Limb (tissue), 2 donors: ENCODE measurements around the gene STX19.

Experiments used
- DNase-seq, 2 donors: peaks; one replicate each; pipeline ENCODE4 v3.0.0-alpha.2; 2016; ENCODE audit errors: extremely low spot score in 2 of 2

STX19 gene

DNA sequence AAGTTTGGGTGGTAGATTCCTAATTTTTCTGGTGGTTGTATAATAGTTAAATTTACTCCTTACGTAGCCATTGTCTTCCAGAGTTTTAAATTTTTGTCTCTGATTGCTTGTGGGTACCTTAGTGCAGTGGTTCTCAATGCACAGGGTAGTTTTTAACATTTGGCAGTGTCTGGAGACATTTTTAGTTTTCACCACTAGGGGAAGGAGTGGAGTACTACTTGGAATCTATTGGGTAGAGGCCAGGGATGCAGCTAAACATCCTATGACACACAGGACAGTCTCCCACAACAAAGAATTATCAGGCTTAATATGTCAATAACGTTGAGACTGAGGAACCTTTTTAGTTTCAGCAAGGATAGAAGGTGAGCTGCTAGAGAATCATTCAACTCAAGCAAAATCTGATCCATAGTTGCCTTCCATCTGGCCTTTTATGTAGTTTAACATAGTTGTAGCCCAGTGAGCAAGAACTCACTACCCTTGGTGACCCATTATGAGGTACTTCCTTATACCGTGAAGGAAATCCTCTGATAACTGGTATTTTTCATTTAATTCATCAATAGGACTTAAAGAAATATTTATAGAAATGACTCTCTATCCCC lies 8.6 kb upstream of the STX19 start:
- no peak for DNase-seq

DNA sequence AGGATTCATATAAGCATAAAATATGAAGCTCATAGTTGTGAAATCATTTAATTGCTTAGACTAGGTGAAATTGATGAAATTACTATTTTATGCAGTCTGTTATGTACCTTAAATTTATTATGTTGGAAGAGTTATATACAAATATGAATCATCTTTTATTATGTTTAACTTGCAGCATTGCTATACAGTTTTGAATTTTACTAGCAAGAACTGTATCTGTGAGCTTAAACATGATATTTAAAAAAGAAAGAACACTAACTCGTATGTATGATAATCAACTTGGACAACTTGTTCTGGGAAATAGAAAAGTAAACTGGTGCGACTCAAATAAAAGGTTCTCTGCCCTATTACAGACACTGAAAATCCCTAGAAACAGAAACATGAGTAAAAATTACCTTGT lies 1.8 kb downstream of the STX19 start:
- no peak for DNase-seq

DNA sequence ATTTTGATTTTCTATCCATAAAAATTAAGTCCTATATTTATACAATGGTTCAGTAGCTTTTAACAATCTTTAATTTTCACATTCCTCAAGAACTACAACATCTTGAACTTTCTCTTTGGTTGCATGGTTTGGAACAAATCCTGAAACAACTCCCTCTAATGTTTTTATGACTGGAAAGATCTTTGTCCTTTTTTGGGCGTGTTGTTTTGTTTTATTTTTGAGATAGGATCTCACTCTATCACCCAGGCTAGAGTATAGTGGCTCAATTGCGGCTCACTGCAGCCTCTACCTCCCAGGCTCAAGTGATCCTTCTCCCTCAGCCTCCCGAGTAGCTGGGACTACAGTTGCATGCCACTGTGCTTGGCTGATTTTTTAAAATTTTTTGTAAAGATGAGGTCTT lies 4.0 kb downstream of the STX19 start:
- no peak for DNase-seq

DNA sequence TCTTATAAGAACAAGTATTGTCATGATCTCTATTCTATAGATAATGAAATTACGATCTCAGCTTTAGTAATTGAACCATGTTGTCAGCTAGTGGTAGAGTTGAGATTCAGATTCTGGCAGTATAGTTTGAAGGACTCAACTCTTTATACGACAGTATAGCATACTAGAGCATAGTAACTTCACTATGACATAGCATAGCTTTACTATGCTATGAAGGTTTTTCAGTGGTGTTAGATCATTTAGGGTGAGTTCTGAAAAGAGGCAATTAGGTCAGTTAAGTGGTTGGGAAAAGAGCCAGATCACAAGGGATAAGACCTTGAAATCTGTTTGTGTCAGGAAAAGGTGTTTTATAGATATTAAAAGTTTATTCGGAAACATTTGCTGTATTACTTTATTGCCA lies 8.1 kb downstream of the STX19 start:
- DNase-seq = no peak

DNA sequence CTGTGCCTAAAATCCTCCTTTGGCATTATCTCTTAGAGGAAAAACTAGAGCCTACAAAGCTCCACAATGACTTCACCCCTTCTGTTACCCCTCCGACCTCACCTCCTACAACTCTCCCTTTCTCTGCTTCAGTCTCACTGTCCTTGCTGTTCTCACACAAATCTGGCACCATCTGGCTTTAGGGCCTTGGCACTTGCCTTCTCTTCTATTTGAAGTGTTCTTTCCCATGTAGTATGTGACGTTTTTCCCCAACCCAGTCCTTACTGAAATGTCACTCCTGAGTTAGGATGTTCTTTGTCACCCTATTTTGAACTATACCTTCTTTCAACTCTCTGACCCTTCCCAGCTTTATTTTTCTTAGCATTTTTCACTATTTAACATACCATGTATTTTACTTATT lies 8.7 kb downstream of the STX19 start:
- no peak for DNase-seq

DNA sequence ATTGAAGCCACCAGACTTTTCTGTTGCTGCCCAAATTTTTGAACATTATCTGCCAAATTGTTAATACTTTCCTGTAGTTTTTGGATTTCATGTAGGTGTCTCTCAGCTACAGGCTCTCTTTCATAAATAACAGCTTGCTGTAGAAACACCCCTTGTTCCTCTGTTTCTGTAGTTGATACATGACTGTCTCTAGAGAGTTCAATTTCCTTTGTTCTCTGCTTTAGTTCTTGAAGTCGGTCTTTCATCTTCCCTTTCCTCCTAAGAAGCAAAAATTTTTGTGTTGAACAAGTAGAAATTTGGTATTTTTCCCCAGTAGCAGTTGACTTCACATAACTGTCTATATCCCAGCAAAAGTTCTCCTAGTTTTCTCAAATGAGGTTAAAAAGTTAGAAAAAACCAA lies 13.4 kb downstream of the STX19 start:
- no peak for DNase-seq

DNA sequence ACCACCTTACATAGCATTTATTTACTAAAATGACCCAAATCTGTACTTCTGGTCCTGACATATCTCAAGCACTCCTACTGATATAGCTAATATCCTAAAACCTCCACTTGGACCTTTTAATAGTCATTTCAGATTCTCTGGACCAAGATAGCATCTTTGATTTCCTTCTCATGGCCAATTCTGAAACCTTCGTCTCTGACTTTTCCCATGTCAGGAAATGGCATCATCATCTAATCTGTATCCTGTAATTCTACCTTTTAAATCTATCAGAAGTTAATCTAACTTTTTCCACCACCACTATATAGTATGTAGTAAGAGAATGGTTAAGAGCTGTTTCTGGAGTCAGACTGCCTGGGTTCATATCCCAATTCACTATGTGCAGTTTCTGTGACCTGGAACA lies 16.2 kb downstream of the STX19 start:
- no peak for DNase-seq

DNA sequence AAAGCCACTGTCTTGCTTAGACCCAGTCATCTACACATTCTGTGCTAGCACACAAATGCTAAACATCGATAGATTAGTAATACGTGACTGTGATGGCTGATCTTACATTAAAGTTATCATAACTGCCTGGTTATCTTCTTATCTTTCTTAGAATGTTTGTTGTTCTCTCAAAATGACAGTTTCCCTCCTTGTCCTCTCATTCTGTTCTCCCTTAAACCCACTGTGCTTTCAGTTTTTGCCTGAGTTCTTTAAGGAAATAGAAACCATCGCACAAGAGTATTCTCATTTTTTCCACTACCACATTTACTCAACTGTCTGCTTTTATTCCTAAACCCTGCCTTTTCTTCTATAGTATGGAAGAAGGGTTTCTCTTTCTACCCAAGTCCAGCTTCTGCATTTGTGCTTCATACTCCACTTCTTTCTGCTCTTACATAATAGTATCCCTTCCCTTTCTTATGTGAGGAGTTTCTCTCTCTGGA lies 17.1 kb downstream of the STX19 start:
- DNase-seq = no peak

DNA sequence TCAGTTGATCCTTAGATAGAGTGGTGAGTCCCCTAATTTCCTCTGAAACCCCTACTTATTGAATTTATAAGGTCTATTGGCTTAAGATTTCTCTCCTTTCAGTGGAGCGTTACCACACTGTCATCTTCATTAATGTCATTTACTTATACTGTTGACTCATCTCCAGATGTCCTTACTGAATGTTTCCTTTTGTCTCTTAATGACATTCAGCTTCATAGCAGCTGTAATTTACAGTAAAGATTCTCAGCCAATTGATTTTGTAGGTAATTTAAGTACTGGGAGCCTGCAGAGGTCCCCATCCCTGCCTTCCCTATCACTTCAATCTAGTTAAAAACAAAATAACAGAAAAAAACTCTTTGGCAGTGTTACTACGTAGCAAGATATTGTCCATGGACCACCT lies 18.8 kb downstream of the STX19 start:
- no peak for DNase-seq

DNA sequence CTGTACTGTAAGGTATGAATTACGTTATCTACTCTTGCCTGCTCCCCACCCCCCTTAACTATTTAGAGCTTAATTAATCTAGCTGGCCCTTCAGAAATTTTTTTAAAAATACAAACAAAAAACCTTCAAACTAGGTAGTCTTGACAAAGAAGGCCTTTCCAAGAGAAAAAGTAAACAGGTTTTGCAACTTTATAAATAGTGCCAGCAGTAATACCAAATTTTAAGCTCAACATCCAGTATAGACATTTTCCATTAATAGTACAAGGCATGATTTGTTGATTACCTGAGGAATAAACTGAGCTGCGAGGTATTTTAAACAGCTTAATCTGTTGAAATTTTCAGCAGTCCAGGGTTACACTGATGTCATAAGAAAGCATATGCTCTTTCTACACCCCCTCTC lies 20.1 kb downstream of the STX19 start:
- DNase-seq = no peak

DNA sequence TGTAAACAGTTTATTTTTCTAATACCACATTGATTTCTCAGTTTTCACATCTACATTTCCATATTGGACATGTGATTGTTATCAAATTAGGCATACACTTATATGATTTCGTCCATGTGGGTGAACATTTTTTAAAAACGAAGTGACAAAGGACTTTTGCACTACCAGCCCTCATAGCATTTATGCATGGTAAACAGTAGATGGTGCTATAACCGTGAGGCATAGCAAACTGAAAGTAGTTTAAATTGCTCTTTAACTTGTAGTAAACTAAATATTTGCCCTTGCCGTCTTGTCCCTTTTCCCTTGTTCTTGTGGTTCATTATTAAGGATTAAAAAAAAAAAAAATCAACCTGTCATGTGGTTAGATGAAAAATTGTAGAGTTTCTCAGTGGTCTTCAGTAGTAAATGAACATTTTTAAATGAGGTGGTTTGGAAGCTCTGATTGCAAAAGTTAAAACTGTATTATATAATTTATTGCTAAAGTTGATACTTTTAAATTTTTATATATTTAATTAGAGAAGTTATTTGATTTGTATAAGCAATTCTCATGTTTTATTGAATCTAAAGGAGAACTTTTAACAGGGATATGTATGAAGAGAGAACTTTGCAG lies 24.0 kb downstream of the STX19 start:
- peak in 1 of 2 donors; percentile 68 for DNase-seq

DNA sequence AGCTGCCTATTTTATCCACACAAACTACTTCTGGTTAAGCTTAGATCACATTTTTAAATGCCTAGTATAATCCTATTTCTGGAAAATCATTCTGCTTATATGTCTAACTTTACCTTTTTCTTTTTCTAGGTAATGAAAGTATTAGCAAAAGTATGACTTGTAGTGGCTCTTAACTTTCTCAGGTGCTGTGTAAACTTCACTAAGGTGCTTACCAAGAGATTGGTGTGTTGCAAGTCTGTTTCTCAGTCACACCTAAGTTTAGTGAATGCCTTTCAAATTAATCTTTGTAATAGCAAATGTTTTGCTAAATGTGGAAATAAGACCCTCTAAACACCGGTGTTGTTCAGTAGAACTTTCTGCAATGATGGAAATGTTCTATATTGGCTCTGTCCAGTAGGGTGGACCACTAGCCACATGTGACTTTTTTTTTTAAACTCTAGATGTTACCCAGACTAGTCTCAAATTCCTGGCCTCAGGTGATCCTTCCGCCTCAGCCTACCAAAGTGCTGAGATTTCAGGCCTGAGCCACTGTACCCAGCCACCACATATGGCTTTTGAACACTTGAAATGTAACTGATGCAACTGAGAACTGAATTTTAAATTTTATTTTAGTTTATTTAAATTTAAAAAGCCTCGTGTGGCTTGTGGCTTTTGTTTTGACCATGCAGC lies 26.4 kb downstream of the STX19 start:
- DNase-seq = no peak

DNA sequence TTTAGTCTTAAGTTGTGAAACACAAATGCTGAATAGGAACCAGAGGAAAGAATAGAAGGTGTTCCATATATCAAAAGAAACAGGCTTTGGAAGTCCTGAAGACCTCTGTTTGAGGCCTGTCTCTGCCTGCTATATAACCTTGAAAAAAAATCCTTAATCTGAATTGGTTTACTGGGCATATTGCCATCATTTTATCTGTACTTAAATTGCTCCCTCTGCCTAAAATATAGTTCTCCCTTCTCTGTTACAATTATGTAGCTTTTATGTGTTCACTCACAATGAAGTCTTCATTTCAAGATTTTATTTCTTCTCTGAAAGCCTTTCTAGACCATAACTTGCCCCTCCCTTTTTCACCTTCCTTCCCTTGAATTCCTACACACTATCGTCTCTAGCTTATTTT lies 27.2 kb downstream of the STX19 start:
- DNase-seq = no peak

DNA sequence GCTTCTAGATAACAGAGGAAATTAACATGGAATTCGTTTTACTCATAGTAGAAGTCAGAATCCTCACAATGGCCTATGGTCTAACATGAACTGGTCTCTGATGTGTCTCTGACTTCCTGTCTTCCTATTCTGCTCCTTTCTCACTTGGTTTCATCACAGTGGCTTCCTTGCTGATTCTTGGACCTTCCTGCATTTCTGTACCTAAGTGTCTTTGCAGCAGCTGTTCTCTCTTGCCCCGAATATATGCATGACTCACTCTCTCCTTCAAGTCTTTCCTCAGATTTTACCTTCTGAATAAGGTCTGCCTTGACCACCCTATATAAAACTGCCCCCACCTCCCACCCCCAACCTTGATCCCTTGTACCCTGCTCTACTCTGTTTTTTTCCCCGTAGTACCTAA lies 34.3 kb downstream of the STX19 start:
- DNase-seq = no peak

DNA sequence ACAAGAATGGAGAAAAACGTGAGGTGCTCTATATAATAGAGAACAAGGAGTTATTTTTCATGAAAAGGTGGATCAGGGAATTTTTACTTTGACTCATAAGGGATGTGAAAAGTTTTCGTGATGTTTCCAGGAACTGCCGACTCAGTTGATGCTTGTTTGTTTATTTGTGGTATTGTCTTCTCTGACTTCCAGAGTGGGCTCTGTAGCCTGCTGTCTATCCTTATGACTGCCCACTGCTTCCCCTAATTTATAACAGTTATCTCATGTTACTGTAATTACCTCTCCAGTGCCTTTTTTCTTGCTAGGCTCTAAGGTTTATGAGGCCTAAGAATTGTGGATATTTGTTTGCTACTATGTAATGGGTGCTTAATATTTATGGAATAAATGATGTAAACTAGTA lies 36.2 kb downstream of the STX19 start:
- DNase-seq = no peak

DNA sequence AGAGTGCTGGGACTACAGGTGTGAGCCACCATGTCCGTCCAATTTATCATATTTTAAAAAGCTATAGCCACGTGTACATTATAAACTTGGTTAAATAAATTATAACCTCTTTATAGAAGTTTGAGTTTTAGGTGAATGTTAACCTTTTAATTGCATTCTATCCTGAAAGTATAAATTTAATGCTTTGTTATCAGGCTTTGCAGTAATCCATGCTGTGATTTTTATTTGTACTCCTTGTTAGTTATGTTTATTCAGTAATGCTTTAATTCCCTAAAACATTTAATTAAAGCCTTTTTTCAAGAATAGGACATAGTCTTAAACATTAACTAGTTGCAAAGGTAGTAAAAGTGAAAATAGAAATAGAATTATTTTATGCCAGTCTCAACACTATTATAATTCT lies 36.8 kb downstream of the STX19 start:
- no peak for DNase-seq

DNA sequence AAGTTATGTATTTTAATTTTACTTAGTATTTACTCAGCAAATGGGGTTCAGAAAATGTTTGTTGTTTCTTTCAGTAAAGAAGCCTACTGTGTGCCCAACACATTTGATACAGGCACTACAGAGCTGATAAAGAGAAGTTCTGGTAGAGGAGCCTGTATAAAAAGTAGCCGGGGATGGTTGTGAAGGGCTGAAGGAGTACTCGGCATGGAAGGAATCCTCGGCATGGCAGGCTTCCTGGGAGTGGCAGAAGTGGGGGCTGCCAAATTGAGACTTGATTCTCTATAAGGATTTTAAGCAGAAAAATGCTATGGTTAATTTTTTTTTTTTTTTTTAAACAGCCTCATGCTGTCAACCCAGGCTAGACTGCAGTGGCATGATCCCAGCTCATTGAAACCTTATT lies 39.2 kb downstream of the STX19 start:
- no peak for DNase-seq

DNA sequence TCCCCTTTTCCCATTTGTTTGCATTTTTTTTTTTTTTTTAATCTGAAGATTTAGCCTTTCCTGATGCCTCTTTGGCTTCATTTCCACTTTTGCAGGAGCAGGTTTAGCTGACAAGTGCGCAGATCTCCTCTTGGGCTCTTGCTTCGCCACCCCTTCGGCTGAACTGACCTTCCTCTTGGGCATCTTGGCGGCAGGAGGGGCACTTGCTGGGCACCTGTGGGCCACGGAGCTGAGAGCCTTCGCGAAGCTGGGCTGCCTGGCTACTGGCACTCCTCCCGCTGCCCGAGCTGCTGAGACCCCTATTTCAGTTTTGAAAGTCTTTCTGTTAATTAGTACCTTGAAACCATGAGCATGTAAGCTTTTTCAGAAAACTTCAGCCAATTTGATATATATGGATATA lies 39.6 kb downstream of the STX19 start:
- no peak for DNase-seq

DNA sequence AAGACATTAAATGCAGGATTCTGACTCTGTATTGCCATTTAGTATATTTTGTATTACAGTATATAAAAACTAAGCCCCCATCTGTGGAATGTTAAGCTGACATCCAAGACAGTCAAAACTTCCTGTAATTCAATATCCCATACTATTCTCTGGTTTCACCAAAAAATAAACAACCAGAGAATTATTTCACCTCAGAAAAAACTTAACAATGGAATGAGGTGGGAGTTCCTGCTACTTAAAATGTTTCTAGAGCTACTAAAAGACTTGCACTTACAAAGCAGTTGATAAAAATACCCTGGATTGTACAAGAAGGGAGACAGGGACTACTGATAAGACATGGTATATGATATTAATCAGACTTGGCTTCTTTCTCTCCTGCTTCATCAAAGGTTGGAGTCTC lies 40.1 kb downstream of the STX19 start:
- DNase-seq = no peak

DNA sequence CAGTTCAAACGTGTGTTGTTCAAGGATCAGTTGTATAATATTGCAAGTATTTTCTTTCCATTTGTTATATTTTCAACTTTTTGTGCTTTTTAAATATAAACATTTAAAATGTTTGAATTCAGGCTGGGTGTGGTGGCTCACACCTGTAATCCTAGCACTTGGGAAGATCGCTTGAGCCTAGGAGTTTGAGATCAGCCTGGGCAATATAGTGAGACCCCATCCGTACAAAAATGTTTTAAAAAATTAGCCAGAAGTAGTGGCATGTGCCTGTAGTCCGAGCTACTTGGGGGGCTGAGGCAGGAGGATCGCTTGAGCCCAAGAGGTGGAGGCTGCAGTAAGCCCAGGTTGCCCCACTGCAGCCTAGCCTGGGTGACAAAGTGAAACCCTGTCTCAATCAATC lies 43.8 kb downstream of the STX19 start:
- DNase-seq = no peak

DNA sequence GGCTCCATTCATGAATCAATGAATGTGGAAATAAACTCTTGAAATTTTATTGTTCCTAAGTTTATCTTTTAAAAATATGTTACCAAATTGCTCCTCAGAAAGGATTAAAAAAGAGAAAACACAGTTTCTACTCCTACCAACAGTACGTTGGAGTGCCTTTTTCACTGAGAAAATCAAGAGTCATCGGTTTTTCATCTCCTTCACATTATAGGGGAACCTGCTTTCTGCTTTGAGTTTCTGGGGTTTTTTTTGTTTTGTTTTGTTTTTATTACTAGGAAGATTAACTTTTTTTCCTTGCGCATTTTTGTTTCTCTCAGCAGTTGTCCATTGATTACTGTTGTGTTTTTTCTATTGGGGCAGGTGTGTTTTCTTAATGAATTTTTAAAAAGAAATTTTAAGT lies 45.0 kb downstream of the STX19 start:
- no peak for DNase-seq

DNA sequence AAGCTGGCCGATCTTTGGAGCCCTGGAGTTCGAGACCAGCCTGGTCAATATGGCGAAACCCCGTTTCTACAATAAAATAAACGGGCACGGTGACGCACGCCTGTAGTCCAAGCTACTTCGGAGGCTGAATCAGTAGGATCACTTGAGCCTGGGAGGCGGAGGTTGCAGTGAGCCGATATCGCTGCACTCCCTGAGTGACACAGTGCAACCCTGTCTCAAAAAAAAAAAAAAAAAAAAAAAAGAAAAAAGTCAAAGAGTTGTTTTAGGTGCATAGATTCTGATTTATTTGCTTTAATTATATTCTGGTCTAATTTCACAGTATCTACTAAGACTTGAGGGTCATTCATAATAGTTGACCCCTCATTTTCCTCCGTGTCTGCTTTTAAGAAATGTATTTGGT lies 46.7 kb downstream of the STX19 start:
- no peak for DNase-seq
